HG03575 (cell line): ENCODE measurements around the gene TRPV3.

ENCODE experiments used
- ATAC-seq: cut with Tn5 transposase; IDR thresholded peaks from one replicate; pipeline ENCODE4 v1.9.1; 2021; ENCODE audit not compliant: unreplicated experiment, insufficient number of reproducible peaks, low FRiP score; ENCODE audit errors: extremely low read depth

Gene TRPV3

DNA sequence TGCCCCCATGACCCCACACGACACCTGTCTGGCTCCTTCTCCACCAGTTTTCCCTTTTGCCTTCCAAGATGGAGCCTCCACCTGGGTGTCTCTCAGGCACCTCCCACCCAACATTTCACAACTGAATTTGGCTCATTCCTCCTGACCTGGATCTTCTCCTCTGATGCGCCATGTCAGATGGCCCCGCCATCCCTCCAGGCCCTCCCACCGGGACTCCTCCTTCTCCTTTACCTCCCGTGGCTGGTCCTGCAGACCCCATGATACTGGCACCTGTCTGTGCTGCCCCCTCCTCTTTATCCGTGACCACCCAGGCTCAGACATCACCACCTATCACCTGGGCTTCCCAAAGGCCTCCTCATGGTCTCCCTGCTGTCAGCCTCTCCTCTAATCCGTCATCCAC is 4.7 kb downstream of the TRPV3 start:
- no peak for ATAC-seq

DNA sequence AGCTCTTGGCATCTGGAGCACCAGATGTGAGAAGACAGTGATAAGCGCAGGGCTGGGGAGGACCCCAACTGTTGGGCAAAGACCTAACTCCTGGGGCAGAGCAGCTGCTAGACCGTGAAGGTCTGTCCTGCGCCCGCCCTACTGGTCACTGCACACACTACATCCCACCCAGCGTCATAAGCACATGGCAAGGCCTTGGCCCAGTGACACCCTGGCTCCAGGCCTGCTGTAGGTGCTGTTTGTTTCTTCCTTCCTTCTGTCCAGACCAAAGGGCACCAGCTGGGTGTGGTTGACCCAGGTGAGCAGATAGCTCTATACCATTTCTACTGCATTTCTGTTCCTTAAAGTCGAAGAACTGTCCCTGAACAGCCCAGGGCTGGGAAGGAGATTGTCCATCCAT is 6.4 kb downstream of the TRPV3 start:
- ATAC-seq: no peak

DNA sequence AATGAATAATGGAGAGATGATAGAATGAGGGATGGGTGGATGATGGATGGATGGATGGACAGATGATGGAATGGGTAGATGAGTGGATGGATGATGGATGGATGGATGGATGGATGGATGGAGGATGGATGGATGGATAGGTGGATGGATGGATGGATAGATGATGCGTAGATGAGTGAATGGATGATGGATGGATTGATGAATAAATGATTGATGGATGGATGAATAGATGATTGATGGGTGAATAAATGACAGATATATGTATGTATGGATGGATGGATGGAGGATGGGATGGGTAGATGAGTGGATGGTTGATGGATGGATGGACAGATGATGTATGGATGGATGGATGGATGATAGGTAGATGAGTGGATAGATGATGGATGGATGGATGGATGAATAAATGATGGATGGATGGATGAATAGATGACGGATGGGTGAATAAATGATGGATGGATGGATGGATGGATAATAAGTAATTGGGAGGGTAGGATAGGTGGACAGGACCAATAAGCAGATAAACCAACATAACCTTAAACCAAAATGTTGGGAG is 7.9 kb downstream of the TRPV3 start:
- ATAC-seq: no peak

DNA sequence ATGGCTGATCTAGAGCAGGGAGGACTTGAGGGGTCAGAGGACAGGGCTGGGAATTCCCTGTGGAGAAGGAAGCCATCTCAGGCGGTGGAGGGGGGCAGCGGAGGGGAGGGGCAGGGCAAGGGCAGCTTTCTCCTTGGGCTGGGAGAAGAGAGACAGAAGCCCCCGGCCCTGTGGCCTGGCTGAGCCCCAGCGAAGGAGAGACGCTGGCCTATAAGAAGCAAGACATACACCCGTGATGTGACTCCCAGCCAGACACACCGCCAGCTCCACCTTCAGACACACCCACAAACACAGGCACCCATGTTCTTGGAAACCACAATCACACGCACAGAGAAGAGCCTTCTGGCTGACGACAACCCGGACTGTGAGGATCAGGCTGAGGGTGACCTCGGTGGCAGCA is 10.0 kb downstream of the TRPV3 start:
- ATAC-seq: no peak

DNA sequence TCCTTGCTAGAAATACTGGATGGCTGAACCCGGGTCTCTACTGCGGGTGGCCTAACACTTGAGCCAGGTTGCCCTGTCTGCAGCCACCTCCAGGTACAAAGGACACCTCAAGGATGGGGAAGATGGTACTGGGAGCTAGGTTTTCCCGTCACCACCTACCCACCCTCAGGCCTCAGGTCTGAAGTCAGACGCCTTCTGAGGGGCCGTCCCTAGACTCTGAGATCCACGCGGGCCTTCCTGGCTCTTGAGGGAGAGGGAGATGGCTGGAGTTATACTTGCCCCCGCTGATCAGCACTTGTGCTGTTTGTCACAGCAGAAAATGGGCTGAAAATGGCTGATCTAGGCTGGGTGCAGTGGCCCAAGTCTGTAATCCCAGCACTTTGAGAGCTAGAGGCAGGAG is 10.6 kb downstream of the TRPV3 start:
- ATAC-seq: no peak

DNA sequence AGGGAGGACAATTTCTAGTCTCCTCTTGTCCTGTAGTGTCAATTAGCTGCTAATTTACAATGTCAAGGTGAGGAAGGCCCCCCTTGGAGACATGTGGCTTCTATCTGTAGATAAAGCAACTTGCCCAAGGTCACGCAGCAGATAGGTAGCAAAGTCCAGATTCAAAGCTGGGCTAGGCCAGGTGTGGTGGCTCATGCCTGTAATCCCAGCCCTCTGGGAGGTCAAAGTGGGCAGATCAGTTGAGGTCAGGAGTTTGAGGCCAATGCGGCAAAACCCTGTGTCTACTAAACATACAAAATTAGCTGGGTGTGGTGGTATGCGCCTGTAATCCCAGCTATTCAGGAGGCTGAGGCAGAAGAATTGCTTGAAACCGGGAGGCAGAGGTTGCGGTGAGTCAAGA is 11.1 kb downstream of the TRPV3 start:
- ATAC-seq: no peak

DNA sequence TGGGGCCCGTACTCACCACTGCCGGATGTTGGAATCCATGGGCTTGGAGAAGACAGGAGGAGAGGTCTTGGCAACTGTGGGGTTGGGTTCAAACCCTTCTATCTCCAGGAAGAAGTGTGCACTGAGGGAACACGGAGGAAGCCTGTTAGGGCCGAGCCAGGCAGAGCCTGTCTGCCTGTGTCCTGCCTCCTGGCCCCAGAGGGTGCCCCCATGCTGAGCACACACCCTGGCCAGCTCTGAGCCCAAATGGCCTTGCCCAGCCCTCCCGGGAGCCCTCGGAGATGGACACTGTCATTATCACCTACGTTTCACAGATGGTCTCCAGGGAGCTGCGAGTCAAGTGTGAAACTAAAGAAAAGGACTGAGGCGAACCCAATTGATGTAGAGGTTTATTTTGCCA is 12.5 kb downstream of the TRPV3 start:
- no peak for ATAC-seq

DNA sequence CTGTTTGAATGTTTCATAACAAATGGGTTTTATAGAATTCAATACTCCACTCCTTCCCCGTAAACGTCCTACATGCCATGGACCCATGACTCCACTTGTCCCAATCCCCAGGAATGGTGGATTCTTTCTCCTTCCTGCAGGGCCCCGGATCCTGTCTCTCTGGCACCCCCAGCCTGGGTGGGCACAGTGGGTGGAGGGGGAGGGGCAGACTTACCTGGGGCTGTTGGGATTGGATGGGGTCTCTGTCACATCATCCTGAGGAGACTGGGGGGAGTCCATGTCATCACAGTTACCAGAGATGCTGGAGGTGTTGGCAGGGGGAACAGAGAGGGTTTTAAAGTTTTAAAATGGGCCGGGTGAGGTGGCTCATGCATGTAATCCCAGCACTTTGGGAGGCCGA is 13.2 kb downstream of the TRPV3 start:
- no peak for ATAC-seq

DNA sequence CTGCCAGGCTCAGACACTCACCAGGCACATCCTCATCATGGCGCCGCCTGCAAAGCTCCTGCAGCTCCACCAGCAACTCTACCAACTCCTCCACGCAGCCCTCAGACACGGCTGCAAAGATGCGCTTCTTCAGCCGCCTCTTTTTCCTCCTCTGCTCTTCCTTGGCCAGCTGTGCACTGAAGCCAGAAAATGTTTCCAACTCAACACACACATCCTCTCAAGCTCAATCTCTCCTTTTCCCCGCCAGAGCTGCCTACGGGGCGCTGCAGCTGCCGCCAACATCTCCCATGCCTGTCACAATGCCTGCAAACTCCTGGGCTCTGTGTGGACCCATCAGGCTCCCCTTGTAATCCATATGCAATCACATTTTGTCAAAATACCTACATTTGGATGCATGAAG is 14.2 kb downstream of the TRPV3 start:
- ATAC-seq: no peak

DNA sequence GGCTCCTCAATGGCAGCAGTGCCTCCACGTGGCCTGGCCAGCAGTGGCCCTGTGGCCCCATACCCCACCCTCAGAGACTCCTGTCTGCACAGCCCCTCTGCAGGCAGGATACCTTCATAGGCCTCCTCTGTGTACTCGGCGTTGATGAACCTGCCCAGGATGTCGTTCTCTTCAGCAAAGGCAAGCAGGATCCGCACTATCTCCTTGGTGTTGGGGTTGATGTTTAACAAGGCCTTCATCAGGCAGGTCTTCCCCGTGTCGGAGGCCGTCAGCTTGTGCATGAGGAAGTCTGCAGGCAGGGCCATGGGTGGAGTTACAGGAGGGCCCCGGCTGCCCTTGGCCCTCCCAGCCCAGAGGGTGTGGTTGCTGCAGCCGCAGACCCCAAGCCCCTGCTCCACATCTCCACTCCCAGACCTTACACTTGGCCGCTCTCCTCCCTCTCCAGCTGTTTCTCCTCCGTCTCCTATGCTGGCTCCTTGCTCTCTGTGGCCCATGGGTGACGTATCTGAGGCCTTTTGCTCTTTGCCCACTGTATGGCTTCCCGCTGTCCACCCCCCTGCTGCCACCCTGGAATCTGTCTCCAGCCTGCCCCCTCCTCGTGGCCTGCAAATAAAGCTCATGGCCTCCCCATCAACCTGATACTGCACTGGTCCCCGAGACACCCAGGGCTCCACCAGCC is 15.1 kb downstream of the TRPV3 start:
- ATAC-seq: no peak

DNA sequence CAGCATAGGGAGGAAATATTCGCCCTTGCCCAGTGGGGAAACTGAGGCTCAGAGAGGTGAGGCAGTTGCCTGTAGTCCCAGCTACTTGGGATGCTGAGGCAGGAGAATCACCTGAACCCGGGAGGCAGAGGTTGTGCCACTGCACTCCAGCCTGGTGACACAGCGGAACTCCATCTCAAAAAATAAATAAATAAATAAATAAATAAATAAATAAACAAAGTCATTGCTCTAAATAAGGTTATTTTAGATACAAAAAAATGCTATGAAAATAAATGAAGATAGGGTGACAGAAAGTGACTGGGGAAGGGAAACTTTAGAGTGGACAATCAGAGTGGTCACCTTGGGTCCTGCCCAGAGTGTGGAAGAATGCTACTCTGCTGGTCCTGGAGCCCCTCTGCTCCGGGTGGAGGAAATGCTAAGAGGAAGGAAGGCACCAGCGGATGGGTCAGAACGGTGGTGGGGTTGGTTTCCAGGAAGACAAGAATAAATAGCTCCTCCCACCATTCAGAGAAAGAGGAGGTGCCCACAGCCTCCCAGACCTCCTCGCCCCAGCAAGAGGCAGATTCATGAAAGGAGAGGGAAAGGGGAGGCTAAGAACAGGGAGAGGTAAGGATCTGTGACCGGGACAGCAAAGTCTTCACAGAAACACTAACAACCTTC is 17.6 kb downstream of the TRPV3 start:
- ATAC-seq: no peak

DNA sequence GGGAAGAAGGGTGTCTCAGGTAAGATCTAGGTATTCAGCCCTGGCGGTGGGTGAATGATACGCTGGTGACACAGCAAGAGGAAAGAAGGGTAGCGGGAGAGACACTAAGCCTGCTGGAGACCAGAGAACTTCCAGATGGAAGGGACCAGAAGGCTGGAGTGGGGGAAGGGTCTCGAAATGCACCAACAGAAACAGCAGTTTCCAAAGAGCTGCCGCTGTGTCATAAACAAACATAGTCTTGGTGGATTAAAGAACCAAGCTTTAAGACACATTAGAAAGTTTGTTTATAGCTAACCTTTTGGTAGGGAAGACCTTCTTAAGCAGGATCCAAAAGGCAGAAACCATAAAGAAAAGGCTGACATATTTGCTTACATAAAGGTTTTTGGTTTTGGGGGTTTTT is 20.9 kb downstream of the TRPV3 start:
- no peak for ATAC-seq

DNA sequence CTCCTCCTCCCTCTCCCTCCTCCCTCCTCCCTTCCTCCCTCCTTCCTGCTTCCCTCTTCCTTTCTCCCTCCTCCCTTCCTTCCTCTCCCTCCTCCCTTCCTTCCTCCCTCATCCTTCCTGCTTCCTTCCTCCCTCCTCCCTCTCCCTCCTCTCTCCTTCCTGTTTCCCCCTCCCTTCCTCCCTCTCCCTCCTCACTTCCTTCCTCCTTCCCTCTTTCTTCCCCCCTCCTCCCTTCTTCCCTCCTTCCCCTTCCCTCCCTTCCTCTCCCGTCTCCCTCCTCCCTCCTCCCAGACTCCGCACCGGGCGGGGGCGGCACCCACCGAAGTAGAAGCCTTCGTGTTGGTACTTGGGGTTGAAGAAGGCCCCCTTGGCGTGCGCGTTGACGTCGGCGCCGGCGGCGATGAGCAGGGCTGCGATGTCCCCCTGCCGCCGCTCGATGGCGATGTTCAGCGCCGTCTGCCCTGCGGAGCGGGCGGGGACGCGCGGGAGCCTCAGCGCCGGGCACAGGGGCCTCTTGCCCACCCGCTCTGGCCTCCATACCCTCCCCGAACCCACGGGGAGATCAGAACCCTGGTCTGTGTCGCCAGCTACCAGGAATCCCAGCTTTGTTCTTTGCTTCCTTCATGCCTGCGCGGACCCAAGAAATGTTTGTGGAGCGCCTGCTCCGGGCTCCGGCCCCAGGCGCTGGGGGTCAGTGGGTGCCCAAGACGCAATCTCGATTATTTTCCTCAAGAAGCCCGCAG is 22.2 kb downstream of the TRPV3 start:
- ATAC-seq: no peak

DNA sequence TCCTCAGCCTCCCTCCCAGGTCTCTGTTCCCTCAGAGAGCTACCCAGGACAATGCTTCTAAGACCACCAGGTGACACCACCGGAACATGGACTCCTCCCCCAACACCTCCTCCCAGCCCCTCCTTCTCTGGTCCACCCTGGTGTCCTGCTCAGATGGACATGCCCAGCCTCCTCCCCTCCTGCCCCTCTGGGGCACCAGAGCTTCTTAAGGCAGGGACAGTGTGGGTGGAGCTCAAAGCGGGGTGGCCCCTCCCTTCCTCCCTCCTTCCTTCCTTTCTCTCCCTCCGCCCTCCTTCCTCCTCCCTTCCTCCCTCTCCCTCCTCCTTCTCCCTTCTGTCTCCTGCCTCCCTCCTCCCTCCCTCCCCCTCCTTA is 22.7 kb downstream of the TRPV3 start:
- ATAC-seq: no peak

DNA sequence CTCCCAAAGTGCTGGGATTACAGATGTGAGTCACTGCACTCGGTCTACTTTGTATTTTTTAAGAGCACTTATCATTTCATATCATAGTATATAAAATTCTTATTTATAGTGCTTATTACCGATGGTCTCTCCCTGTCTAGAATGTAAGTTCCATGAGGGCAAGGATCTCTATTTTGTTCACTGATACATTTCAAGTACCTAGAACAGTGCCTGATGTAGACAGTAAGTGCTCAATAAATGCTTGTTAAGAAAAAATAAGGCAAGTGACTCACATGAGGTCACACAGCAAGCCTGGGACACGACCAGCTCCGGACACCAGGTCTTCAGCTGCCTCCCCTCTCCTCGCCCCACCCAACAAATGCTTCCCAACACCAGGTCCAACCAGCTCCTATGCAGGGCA is 23.9 kb downstream of the TRPV3 start:
- ATAC-seq: no peak

DNA sequence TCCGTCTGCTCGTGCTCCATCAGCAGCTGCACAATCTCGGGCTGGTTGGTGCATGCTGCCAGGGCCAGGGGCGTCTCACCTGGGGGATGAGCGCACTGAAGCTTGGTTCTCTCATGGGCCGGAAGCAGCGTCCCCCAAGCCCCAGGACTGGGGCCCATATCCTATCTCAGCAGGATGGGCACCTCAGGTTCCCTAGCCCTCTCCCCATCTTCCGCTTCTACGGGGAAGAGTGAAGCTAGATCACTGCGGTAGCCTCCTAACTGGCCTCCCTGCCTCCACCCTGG is 24.8 kb downstream of the TRPV3 start:
- no peak for ATAC-seq

DNA sequence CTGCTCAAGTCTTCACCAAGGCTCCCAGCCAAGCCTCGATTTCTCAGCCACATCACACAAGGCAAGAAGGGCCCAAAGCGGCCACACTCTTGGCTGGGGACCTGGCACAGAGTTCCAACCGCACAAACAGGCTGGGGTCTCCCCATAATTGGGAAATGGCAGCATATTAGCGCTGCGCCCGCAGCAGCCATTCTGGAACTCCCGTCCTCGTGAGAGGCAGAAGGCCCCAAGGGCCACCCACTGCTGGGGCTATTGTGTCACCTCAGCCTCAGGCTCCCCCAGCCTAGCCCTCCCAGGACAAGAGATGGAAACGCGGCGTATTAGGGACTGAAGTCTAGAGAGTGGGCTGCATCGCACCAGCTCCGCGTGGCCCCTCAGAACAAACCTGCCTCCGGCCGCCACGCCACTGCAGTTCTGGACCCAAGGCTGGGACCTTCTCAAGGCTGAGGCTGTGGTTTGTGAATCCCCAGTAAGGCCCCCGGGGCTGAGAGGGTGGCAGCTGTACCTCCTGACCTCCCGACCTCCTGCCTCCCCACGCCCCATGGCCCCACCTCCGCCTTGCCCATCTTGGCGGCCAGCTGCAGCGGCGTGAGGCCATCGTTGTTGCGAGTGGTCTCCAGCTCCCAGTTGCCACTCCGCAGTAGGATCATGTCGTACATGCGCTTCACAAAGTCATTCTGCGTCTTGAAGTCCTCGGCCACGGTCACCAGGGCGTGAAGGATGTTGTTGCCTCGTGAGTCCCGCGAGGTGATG is 25.3 kb downstream of the TRPV3 start:
- no peak for ATAC-seq

DNA sequence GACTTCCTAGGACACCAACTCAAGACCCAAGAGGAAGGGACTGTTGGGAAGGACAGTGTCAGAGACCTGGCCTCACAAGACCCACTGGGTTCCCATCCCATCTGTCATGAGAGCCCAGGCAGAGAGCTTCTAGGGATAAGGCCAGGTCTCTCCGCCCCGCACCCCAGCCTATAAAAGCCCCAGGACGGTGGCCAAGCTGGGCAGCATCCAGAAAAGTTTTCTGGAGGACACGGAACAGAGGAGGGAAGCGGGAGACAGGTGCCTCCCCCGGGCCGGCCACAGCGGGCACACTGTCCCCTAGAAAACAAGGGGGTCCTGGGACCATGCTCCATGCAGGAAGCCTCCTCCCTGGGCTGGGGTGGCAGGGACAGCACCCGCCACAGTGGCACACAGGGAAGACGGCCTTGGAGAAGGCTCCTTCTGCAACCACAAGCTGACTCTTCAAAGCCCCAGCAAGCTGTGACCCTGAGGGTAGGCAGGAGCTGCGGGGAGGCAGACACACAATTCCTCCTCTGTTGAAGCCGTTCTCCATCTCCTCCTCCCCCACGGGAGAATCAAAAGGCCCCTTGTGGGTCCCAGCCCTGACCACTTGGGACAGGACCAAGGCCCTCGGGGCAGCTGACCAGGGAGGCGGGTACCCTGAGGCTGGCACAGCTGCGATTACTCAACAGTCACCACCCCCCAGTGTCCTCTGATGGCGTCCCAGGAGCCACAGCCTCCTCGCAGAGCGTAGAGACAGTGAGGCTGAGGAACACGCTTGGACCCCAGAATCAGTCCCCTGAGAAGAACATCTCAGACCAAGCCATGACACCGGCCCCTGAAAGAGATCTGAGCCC is 26.1 kb downstream of the TRPV3 start:
- ATAC-seq: no peak
